HuH-7 (cell line): ENCODE results near the gene GRHPR.
A peak's percentile ranks its signal among the peaks of the same experiment; 100 is the strongest.
"Not testable (repeated sequence)": the region's sequence is repeated elsewhere in the genome, so short reads cannot be mapped to it uniquely, and the experiment has no call there.

Source experiments
- DNase-seq: peaks from one replicate; pipeline ENCODE4 v3.0.0; 2011; ENCODE audit warnings: low spot score

GRHPR gene

DNA sequence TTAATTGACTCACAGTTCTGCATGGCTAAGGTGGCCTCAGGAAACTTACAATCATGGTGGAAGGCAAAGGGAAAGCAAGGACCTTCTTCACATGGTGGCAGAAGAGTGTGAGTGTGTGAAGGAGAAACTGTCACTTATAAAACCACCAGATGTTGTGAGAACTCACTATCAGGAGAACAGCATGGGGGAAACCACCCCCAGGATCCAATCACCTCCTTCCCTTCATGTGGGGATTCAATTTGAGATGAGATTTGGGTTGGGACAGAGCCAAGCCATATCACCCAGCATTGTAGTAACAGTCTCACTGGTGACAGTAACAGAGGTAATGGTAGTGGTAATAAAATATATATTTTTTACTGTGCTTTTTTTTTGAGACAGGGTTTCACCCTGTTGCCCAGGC is 24.6 kb downstream of the GRHPR start:
- no peak for DNase-seq

DNA sequence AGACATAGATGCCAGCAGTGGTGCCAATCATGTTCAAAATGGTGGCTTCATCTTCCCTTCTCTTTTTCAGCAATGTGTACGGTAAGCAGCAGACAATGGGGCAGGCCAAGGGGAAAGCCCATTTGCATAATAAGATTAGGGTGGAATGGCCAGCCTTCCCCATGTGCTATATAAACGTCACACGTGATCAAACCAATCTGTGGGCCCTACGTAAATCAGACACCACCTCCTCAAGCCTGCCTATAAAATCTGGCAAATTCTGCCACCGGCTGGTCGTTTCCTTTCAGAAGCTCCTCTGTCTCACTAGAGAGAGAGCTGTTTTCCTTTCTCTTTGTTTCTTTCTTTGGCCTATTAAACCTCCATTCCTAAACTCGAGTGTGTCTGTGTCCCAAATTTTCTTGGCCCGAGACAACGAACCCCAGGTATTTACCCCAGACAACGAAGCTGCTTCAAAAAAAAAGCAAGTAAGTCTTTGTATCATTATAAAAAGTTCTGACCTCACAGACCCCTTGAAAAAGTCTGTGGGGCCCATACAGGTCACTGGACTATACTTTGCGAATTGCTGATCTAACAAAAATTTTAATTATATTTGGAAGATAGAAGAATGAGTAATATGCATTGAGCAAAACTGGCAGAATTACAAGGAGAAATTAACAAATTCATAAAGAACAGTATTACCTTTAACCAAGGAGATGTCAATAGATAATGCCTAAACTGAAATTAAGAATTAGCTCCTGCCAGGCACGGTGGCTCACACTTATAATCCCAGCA is 27.6 kb downstream of the GRHPR start:
- no peak for DNase-seq

DNA sequence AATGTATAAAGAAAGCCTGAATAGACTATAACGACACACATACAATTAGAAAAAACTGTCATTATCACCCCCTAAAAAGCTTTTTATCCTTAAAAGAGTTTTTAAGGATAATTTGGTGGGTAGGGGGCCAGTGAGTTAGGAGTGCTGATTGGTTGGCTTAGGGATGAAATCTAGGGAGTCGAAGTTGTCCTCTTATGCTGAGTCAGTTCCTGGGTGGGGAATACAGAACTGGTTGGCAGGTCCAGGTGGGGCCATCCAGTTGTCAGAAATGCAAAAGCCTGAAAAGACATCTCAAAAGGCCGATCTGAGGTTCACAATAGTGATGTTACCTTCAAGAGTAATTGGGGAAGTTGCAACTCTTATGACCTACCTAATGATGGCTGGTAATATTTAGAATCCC is 29.1 kb downstream of the GRHPR start:
- DNase-seq = no peak

DNA sequence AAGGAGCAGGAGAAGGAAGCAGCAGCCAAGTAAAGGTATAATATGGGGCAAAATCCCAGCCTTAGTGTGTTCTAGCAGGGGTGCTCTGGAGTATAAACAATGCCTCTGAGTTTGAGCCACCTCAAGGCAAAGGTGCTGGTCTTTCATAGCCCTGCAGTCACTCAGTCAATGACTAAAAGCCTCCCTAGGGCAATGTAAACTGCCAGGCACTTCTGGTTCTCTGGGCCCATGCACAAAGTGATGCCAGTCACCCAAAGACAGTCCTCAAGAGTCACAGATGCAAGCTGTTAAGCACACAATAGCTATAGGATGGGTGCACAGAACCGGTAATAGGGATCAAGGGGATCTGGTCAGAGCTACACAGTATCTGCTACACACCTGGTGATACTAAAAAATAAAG is 30.1 kb downstream of the GRHPR start:
- DNase-seq = no peak

DNA sequence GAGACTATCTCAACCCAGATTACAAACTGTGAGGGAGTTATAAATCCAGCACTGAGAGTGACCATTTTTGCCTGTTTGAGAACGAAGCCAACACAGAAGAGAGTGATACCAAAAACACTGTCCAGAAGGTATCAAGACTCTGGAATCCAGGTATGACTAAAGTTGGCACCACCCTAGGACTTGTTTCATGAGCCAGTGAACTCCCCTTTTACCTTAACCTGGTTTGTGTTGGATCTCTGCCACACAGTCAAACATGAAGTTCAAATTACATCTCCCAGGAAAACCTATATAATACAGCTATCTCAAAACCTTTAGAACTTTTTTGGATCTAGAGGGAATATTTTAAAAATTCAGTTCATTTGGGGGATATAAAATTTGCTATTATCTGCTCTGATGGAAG is 31.3 kb downstream of the GRHPR start:
- no peak for DNase-seq

DNA sequence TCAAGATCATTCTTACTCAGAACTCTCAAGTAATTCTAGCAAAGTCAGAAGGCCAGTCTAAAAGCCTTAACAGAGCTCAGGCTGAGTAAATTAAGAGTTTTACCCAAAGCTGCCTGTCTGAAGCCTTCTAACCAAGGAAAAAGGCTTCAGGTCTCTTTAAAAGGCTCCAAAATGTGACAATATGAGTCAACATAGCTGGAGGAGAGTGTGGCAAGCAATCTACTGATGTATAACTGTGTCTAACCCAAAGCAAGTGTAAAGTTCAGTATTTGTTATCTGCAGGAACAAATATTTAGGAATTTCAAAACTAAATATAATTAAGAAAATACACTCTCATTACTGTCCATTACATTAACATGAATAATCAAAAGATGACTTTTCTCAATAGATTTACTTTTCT is 31.7 kb downstream of the GRHPR start:
- DNase-seq = no peak

DNA sequence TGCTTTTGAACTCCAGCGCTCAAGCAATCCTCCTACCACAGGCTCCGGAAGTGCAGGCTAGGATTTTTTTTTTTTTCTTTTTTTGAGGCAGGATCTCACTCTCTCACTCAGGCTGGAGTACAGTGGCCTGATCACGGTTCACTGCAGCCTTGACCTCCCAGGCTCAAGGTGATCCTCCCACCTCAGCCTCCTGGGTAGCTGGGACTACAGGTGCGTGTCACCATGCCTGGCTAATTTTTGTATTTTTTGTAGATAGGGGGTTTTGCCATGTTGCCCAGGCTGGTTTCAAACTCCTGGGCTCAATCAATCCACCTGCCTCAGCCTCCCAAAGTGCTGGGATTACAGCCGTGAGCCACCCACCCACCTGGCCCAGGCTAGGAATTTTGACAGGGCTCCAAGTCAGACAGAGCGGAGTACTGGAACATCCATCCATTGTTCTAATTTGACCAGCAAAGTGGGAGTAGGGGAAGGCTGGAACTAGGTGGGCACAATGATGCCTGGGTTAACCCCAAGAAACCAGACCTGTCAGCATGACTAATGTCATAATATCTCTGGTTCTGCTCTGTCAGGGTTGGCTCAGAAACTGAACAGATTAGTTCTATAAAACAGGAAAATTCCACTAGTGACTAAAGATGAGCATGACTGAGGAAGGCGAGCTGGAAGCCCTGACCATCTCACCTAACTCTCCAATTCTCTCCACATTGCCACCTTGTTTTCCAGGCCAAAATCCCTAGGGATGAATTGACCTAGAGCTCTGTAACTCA is 33.6 kb downstream of the GRHPR start:
- DNase-seq = no peak

DNA sequence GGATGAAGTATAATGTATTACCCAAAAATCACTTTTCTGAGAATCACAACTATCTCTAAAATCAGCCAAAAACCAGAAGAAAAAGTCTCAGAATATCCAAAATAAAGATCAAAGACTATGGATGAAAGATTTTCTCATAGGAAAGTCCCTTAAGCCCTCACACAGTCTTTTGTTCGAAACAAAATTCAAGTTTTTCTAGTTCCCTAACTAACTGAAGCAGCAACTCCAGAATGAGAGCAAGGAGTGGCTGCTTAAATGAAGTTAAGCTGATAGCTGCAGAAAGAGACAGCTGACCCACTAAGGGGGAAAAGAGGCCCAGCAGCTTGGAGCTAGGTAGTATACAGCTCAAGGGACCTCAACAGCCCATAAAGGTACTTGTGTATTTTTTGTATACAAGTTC is 34.3 kb downstream of the GRHPR start:
- DNase-seq = no peak

DNA sequence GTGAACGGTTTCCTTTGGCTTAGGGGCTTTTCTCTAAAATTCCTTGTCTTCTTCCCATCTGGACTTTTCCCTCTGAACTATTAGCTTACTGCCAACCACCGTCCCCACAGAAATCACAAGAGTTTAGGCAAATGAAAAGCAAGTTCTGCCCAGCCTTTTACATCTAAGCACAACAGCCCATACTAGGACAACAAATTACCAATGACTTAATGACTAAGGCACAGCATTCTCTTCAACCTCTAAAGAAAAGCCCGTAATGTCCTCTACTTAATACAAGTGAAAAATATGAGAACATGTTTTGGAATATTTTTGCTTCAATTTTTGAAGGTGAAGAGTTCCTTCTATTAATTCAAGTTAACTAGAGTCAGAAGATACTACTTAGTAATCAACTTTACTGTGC is 41.5 kb downstream of the GRHPR start:
- DNase-seq = no peak

DNA sequence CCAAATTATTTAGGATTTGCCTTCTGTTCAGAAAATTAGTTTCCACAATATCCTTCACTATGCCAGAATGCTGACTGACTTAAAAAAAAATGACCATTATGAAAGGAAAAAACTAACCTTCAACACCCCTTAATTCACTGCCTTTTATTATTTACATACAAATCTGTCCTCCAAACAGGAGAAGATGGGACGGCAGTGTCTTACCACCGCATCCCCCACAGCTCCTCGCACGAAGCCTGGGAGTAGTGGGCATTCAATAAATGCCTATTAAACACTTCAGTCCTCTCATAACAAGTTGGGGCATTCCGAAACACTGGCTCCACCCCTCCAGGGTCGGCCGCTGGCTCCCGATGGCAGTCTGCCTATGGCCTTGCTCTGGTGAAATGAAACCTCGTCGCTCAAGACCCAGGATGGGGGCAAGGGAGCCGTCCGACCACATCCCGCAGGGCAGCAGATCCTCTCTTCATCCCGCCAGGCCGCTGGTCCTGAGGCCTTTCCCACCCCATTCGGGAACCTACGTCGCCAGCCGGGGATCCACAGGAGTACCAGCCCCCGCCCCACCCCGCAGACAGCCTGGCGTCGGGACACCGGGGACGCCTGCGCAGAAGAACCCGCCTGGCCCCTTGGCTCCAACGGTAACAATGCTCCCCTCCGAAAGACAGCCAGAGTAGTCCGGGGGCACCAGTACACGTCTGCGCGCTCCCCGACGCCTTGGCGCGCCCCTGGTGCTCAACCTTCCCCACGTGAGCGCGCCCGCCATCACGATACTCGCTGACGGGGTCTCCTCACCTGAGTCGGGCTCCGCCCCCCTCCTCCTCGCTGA is 42.1 kb downstream of the GRHPR start:
- no peak for DNase-seq

DNA sequence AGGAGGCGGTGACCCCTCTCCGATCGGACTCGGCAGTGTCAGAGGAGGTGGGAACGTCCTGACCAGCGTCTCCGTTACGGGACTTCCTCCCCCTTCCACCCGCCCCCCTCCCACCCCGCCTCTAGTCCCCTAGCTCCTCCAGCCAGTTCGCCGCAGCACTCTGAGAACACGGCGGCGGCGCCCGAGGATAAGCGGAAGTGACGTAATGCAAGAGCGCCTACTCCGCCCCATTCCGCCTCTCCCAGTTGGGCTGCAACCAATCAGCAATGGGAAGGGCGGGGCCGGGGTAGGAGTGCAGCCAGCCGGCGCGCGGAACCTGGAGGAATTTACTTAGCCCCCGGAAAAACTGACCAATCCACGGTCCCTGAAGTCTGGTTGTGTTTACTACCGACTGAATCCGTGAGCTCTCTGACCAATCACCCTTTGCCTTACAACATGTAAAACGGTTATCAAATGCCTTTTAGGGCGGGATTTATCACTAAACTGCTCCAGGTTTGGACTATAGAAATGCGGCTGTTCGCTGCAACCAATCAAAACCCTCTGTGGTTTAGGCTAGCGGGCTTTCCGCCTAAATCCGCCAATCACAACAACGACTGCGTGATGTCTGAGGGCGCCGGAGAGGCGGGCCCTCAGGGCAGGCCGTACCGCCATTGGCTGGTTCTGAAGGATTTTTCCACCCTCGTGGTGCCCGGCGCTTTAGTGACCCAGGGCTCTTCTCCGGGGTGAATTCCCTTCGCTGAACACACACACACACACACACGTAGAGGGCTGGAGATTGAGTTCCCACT is 42.9 kb downstream of the GRHPR start, which contains the start of gene ZBTB5:
TSS of gene ZBTB5 (minus strand) at position 202 of the 788 bp plus-strand sequence. CDS start 22,899 bp downstream, outside the sequence.
- peak; percentile 100 for DNase-seq

DNA sequence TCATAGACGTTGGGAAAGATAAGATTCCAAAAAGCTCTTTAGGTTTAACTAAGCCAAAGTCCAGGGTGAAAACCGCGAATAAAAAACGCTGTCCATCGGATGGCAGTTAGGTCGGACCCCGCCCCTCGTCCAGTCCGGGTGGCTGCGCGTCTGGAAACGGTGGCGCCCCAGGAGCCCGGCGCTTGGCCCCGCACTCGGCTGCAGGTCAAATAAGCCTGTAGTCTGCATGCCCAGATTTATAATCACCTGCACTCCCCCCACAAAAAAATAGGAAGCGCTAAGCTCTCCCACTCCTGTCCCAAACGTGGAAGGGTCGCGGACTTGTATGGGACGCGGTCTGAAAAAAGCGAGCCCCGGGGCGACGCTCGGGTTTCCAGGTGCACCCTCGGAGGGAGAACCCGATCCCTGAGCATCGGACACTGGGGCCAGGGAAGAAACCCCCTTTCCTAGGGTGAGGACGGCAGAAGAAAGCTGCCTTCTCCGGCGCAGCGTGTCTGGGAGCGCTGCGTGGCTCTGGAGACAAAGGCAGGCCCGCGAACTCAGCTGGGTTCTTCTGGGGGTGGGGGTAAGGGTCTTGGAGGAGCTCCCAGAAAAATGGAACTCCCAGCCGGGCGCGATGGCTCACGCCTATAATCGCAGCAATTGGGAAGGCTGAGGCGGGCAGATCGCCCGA is 43.7 kb downstream of the GRHPR start:
- peak; percentile 71 for DNase-seq

DNA sequence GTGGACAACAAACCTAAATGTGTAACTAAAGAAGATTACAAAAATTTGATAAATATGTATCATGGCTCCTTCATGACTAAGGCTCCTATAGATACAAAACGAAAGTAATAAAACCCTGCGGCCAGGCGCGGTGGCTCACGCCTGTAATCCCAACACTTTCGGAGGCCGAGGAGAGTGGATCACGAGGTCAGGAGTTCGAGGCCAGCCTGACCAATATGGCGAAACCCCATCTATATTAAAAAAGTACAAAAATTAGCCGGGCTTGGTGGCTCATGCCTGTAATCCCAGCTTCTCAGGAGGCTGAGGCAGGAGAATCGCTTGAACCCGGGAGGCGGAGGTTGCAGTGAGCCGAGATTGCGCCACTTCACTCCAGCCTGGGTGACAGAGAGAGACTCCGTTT is 45.0 kb downstream of the GRHPR start:
- not testable (repeated sequence) for DNase-seq

DNA sequence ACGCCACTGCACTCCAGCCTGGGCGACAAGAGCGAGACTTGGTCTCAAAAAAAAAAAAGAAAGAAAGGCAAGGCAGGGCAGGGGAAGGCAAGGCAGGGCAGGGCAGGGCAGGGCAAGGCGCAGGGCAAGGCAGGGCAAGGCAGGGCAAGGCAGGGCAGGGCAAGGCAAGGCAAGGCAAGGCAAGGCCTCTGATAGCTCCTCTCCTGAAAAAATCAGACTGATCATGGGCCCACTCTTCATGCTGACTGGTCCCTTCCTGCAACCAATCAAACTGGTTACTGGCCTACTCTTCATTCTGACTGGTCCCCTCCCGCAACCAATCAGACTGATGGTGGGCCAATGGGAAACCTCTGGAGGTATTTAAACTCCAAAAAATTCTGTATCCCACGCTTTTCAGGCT is 46.1 kb downstream of the GRHPR start:
- DNase-seq = no peak

DNA sequence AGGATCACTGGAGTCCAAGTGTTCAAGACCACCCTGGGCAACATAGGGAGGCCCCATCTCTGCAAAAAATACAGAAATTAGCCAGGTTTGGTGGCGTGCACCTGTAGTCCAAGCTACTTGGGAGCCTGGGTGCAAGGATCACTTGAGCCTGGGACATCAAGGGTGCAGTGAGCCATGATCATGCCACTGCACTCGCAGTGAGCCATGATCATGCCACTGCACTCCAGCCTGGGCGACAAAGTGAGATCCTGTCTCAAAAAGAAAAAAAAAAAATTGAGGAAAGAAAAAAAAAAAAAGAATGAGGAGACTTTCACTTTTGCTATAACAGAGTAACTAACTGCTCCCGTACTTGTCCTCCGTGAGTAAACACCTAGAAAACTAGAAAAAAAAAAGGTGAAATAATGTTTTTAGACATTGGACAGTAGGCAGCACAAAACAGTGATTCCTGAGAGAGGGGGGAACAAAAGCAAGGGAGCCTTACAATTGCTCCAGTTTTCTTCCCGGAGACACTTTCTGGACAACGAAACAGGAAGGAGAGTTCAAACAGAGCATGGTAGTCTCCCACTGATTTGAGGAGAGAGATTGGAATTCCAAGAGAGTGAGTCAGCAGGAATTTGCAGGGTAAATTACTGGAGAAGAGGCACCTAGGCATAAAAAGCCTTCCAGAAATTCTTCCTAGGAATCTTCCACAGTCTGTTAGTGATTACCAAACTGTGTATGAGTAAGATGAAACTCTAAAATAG is 49.6 kb downstream of the GRHPR start:
- DNase-seq = peak; percentile 52

DNA sequence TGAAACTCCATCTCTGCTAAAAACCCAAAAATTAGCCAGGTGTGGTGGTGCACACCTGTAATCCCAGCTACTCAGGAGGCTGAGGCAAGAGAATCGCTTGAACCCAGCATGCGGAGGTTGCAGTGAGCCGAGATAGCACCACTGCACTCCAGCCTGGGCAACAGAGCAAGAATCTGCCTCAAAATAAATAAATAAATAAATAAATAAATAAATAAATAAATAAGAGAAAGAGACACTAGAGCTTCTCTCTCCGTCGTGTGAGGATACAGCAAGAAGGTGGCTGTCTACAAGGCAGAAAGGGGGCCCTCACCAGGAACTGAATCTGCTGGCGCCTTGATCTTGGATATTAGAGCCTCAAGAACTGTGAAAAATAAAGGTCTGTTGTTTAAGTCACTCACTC is 51.5 kb downstream of the GRHPR start:
- not testable (repeated sequence) for DNase-seq

DNA sequence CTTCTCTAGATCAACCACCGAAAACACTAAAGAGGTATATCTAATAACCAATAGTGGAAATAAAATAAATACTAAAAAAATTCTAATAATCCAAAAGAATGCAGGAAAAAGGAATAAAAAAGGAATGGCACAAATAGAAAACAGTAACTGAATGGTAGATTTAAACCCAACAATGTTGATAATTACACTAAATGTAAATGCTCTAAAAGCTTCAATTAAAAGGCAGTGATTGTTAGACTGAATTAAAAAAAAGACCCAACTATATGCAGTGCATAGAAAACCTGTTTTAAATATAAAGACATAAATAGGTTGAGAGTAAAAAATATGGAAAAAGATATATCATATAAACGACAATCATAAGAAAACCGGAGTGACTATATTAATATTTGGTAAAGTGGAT is 51.9 kb downstream of the GRHPR start:
- no peak for DNase-seq

DNA sequence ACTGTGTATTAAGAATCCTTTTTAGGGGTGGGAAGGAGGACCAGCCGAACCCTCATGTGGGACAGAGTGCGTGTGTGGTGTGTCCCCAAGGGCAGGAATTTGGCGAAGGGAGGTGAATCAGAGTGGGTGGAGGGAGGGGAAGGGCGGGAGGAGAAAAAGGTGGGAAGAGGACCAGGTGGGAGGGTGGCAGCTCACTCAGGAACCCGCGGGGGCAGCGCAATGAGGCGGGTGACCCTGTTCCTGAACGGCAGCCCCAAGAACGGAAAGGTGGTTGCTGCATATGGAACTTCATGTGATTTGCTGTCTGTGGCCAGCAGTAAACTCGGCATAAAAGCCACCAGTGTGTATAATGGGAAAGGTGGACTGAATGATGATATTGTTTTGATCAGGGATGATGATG is 54.4 kb downstream of the GRHPR start:
- no peak for DNase-seq

DNA sequence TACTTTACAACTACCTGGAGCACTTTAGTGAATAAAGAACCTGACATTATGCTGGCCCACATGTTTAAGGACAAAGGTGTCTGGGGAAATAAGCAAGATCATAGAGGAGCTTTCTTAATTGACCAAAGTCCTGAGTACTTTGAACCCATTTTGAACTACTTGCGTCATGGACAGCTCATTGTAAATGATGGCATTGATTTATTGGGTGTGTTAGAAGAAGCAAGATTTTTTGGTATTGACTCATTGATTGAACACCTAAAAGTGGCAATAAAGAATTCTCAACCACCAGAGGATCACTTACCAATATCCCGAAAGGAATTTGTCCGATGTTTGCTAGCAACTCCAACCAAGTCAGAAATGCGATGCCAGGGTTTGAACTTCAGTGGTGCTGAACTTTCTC is 54.9 kb downstream of the GRHPR start:
- not testable (repeated sequence) for DNase-seq

DNA sequence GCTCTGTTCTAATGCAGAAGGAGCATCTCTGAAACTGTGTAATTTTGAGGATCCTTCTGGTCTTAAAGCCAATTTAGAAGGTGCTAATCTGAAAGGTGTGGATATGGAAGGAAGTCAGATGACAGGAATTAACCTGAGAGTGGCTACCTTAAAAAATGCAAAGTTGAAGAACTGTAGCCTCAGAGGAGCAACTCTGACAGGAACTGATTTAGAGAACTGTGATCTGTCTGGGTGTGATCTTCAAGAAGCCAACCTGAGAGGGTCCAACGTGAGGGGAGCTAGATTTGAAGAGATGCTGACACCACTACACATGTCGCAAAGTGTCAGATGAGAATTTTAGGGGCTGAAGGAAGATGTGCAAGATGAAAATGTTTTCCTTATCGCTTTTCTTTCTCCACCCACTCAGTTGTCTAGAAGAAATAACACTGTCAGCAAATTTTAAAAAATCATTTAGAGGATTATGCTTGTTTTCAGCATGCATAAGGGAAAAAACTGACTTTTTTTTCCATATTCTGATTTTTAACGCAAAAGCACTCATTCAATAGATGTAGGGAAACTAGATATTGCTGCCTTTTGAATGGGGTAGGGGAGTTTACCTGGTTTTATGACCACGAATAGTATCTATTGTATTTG is 55.6 kb downstream of the GRHPR start:
- DNase-seq = not testable (repeated sequence)
